ENCODE measurements around the gene PCGF1.
"Not testable (repeated sequence)": the region's sequence is repeated elsewhere in the genome, so short reads cannot be mapped to it uniquely, and the experiment has no call there.

PCGF1 gene

GRCh38 chr2:74493546-74493945 is 13.9 kb downstream of the PCGF1 start:
- in situ Hi-C loops (cut with MboI; ENCODE audit: low sequenced_read_pairs): no loop called here
- peaks cover 23% of the 10 kb centered on the region for H3K36me3 ChIP-seq (replicated peaks)
- no peaks in the 10 kb centered on the region for H3K9me3 ChIP-seq
- no peaks in the 10 kb centered on the region for H3K4me1 ChIP-seq
- no peak for DNase-seq (ENCODE audit: low spot score in 2 of 2)
- H3K27me3 ChIP-seq (ENCODE audit: low read depth): no peaks in the 10 kb centered on the region
- no peak overlapping the region for H3K4me3 ChIP-seq

GRCh38 chr2:74491648-74492544 is 15.6 kb downstream of the PCGF1 start:
- no peak for DNase-seq (ENCODE audit: low spot score in 2 of 2)
- no peak overlapping the region for H3K4me3 ChIP-seq
- H3K36me3 ChIP-seq (replicated peaks): peaks cover 30% of the 10 kb centered on the region
- no peaks in the 10 kb centered on the region for H3K9me3 ChIP-seq
- in situ Hi-C loops (cut with MboI; ENCODE audit: low sequenced_read_pairs): no loop called here
- H3K27me3 ChIP-seq (ENCODE audit: low read depth): no peaks in the 10 kb centered on the region
- H3K4me1 ChIP-seq: no peaks in the 10 kb centered on the region

DNA sequence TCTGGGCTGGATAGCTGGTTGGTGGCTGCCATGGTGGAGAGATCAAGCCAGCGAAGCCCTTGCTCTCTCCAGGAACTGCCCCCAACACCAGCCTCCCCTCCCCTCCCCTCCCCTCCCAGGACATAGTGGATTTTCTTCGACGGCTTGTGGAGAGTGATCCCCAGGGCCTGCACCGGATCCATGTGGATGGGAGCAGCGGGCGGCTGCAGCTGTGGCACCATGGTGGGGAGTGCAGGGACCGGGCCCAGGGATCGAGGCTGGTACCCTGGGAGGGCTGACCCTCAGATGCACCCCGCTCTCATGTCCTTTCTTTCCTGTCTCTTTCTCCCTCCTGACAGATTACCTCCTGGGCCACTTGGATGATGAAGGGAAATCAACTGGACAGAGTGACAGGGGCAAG is 17.6 kb downstream of the PCGF1 start:
- in situ Hi-C loops (cut with MboI; ENCODE audit: low sequenced_read_pairs): loop anchor here (5.0 kb wide), 1 partner anchor 87 kb away; no protein-coding TSS in a partner anchor
- Histone ChIP-seq H3K4me3 (no peak overlapping the region), H3K9me3 (no peaks in the 10 kb centered on the region), H3K4me1 (no peaks in the 10 kb centered on the region), H3K36me3 (replicated peaks) (peaks cover 30% of the 10 kb centered on the region), H3K27me3 (ENCODE audit: low read depth) (no peaks in the 10 kb centered on the region)
- no peak for DNase-seq (ENCODE audit: low spot score in 2 of 2)

GRCh38 chr2:74488643-74489481 is 18.6 kb downstream of the PCGF1 start:
- H3K36me3 ChIP-seq (replicated peaks): peaks cover 30% of the 10 kb centered on the region
- in situ Hi-C loops (cut with MboI; ENCODE audit: low sequenced_read_pairs): loop anchor here (5.0 kb wide), 1 partner anchor 88 kb away; no protein-coding TSS in a partner anchor
- no peak for DNase-seq (ENCODE audit: low spot score in 2 of 2)
- no peak overlapping the region for H3K4me3 ChIP-seq
- no peaks in the 10 kb centered on the region for H3K4me1 ChIP-seq
- H3K27me3 ChIP-seq (ENCODE audit: low read depth): no peaks in the 10 kb centered on the region
- H3K9me3 ChIP-seq: no peaks in the 10 kb centered on the region

GRCh38 chr2:74486141-74486540 is 21.4 kb downstream of the PCGF1 start:
- H3K27me3 ChIP-seq (ENCODE audit: low read depth): no peaks in the 10 kb centered on the region
- peaks cover 15% of the 10 kb centered on the region for H3K36me3 ChIP-seq (replicated peaks)
- no peaks in the 10 kb centered on the region for H3K9me3 ChIP-seq
- DNase-seq (ENCODE audit: low spot score in 2 of 2): no peak
- H3K4me1 ChIP-seq: peaks cover 5% of the 10 kb centered on the region
- H3K4me3 ChIP-seq: no peak overlapping the region
- in situ Hi-C loops (cut with MboI; ENCODE audit: low sequenced_read_pairs): loop anchor here (5.0 kb wide), 1 partner anchor 91 kb away; no protein-coding TSS in a partner anchor

GRCh38 chr2:74483675-74484164 is 23.8 kb downstream of the PCGF1 start:
- H3K36me3 ChIP-seq (replicated peaks): peaks cover 23% of the 10 kb centered on the region
- in situ Hi-C loops (cut with MboI; ENCODE audit: low sequenced_read_pairs); DNase-seq (ENCODE audit: low spot score in 2 of 2); H3K27me3 ChIP-seq (ENCODE audit: low read depth); H3K9me3 ChIP-seq; H3K4me1 ChIP-seq: not testable (repeated sequence)
- peak overlapping the region; percentile 95 for H3K4me3 ChIP-seq

GRCh38 chr2:74482801-74483674 is 24.5 kb downstream of the PCGF1 start, which contains the start of the genes CCDC142 and TTC31:
Gene CCDC142, minus strand, starts transcription at chr2:74482998. Its CDS starts 161 bp downstream, at chr2:74482837.
Gene TTC31, plus strand, starts transcription at chr2:74483081. Its CDS starts 15 bp downstream, at chr2:74483096.
- H3K9me3 ChIP-seq: no peaks in the 10 kb centered on the region
- no peaks in the 10 kb centered on the region for H3K27me3 ChIP-seq (ENCODE audit: low read depth)
- H3K4me3 ChIP-seq: peak within 1 kb of the TSS; percentile 95
- peak; percentile 92 to 97 for DNase-seq (ENCODE audit: low spot score in 2 of 2)
- H3K36me3 ChIP-seq (replicated peaks): peaks cover 25% of the 10 kb centered on the region
- in situ Hi-C loops (cut with MboI; ENCODE audit: low sequenced_read_pairs): no loop called here
- peaks cover 7% of the 10 kb centered on the region for H3K4me1 ChIP-seq

DNA sequence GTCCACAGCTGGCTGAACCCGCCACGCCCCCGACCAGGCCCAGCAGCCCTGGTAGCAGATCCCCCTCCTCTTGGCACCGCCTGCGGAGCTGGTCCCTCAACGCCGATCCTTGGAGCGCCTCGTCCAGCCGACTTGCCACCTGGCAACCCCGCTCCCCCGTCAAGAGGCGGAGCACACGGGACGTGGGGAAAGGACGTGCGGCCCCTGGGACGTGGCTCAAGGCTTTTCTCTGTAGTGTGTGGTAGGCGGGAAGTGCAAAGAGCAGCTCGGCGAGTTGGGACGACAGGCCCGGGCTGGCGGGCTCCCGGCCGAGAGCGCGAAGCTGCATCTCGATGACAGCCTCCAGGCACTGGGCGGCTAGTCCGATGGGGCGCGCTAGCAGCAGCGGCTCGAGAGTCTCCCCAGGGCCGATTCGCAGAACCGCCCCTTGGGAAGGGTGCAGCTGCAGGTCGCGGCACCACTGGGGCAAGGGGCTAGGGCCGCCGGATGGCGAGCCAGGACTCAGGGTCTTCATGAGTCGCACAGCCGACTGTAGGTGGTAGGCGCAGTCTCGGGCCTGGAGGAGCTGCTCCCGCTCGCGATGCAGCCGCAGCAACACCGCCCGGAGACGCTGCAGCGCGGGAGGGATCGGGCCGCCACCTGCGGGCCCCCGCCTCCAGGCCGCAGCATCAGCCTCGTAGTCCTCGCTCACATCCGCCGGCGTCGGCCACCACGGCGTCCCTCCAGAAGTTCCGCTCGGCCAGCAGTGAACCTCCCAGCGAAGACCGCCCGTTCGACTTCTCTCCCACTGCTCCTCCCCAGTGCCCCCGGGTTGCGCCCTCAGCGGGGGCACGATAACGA is 25.3 kb downstream of the PCGF1 start:
- H3K4me3 ChIP-seq: peak overlapping the region; percentile 95
- in situ Hi-C loops (cut with MboI; ENCODE audit: low sequenced_read_pairs): no loop called here
- H3K36me3 ChIP-seq (replicated peaks): peaks cover 25% of the 10 kb centered on the region
- H3K4me1 ChIP-seq: peaks cover 7% of the 10 kb centered on the region
- no peaks in the 10 kb centered on the region for H3K9me3 ChIP-seq
- peak in 1 of 2 experiments; percentile 34 for DNase-seq (ENCODE audit: low spot score in 2 of 2)
- H3K27me3 ChIP-seq (ENCODE audit: low read depth): no peaks in the 10 kb centered on the region

GRCh38 chr2:74481431-74481830 is 26.1 kb downstream of the PCGF1 start:
- no peaks in the 10 kb centered on the region for H3K9me3 ChIP-seq
- H3K27me3 ChIP-seq (ENCODE audit: low read depth): no peaks in the 10 kb centered on the region
- H3K4me3 ChIP-seq: peak overlapping the region; percentile 95
- in situ Hi-C loops (cut with MboI; ENCODE audit: low sequenced_read_pairs): no loop called here
- H3K36me3 ChIP-seq (replicated peaks): peaks cover 25% of the 10 kb centered on the region
- DNase-seq (ENCODE audit: low spot score in 2 of 2): no peak
- H3K4me1 ChIP-seq: peaks cover 7% of the 10 kb centered on the region

DNA sequence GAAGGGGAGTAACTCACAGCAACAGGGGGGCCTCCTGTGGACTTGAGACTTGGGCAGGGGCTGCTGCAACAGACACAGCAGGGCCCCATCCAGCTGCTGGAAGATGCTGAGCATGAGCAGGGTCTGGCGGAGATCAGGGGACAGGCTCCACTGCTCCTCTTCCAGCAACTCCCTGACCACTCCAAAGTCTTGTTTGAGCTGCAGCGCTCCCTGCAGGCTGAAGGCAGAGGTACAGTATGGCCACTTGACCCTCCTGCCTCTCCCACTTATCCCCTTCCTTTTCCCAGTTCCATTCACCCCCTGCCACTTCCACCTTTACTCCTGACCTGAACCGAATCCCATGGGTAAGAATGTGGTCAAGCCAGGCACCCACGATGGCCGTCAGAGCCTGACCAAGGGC is 32.6 kb downstream of the PCGF1 start:
- in situ Hi-C loops (cut with MboI; ENCODE audit: low sequenced_read_pairs): no loop called here
- Histone ChIP-seq H3K4me3 (no peak overlapping the region), H3K9me3 (no peaks in the 10 kb centered on the region), H3K27me3 (ENCODE audit: low read depth) (no peaks in the 10 kb centered on the region), H3K36me3 (replicated peaks) (peaks cover 31% of the 10 kb centered on the region), H3K4me1 (peaks cover 10% of the 10 kb centered on the region; the same call in 1 of the 2 replicates)
- DNase-seq (ENCODE audit: low spot score in 2 of 2): peak in 1 of 2 experiments; percentile 41

GRCh38 chr2:74474481-74474880 is 33.0 kb downstream of the PCGF1 start:
- no peak overlapping the region for H3K4me3 ChIP-seq
- in situ Hi-C loops (cut with MboI; ENCODE audit: low sequenced_read_pairs): no loop called here
- peaks cover 30% of the 10 kb centered on the region for H3K36me3 ChIP-seq (replicated peaks)
- peaks cover 9% of the 10 kb centered on the region; the same call in 1 of the 2 replicates for H3K4me1 ChIP-seq
- no peak for DNase-seq (ENCODE audit: low spot score in 2 of 2)
- H3K9me3 ChIP-seq: no peaks in the 10 kb centered on the region
- H3K27me3 ChIP-seq (ENCODE audit: low read depth): no peaks in the 10 kb centered on the region

- peaks cover 9% of the 10 kb centered on the region; the same call in 1 of the 2 replicates for H3K4me1 ChIP-seq
- no peaks in the 10 kb centered on the region for H3K27me3 ChIP-seq (ENCODE audit: low read depth)
- DNase-seq (ENCODE audit: low spot score in 2 of 2): no peak
- in situ Hi-C loops (cut with MboI; ENCODE audit: low sequenced_read_pairs): no loop called here
- H3K9me3 ChIP-seq: no peaks in the 10 kb centered on the region
- H3K36me3 ChIP-seq (replicated peaks): peaks cover 23% of the 10 kb centered on the region
- peak overlapping the region; percentile 61 for H3K4me3 ChIP-seq
Measured at GRCh38 chr2:74472945-74473258, 34.6 kb downstream of the PCGF1 start.

Measured in HAP-1 (cell line).